OCI-LY7 (cell line): Measurements from ENCODE around the gene TTF2. TPM values are rescaled to one million over a fixed set of nuclear protein-coding genes. Genes with fewer than 3 reads are reported as not detected.

Source experiments
- BruUV-seq: library from RNA; stranded (reverse); fragments of 400-500 nt; replicated peaks from 2 replicates; lab custom pipeline; 2021; lab: Mats Ljungman, UMichigan
- CTCF ChIA-PET: fragments of 300-600 bp; sonication (Branson Sonifier 250); formaldehyde crosslinking; loops from one replicate; lab custom pipeline; 2022; ENCODE audit warnings: antibody characterized with exemption; ENCODE audit not compliant: unreplicated experiment; lab: Charles Lee
- POLR2A ChIA-PET: fragments of 300-600 bp; sonication (Branson Sonifier 250); formaldehyde crosslinking; loops from one replicate; lab custom pipeline; 2022; ENCODE audit warnings: antibody characterized with exemption; lab: Charles Lee
- DNase-seq: peaks from one replicate; pipeline ENCODE4 v3.0.0-alpha.2; 2015; ENCODE audit warnings: low spot score
- H2AFZ ChIP-seq: fragments of 200-600 bp; sonication (generic), shearing (Covaris generic); 2 replicates; pipeline ENCODE4 v1.6.1; 2014; ENCODE audit warnings: mild to moderate bottlenecking, antibody characterized with exemption, low read length, moderate library complexity
- H3K27ac ChIP-seq: fragments of 200-600 bp; sonication (generic); 2 replicates; pipeline ENCODE4 v1.5.1; 2014; ENCODE audit warnings: mixed run types, low read depth, mild to moderate bottlenecking, moderate library complexity, low read length, inconsistent platforms; ENCODE audit not compliant: poor library complexity, severe bottlenecking
- H3K36me3 ChIP-seq: fragments of 200-600 bp; sonication (generic); 2 replicates; pipeline ENCODE4 v1.6.1; 2014; ENCODE audit warnings: mild to moderate bottlenecking, antibody characterized with exemption, low read length, moderate library complexity, mixed read lengths; ENCODE audit not compliant: insufficient read depth
- H3K4me1 ChIP-seq: fragments of 200-600 bp; sonication (generic); 2 replicates; pipeline ENCODE4 v1.5.1; 2014; ENCODE audit warnings: mild to moderate bottlenecking, low read length; ENCODE audit not compliant: insufficient read depth, poor library complexity, severe bottlenecking
- H3K4me2 ChIP-seq: fragments of 200-600 bp; sonication (generic); 2 replicates; pipeline ENCODE4 v1.6.1; 2014; ENCODE audit warnings: mild to moderate bottlenecking, low read length
- H3K4me3 ChIP-seq: fragments of 200-600 bp; sonication (generic); 2 replicates; pipeline ENCODE4 v1.5.1; 2014; ENCODE audit warnings: mild to moderate bottlenecking, low read depth, low read length; ENCODE audit not compliant: poor library complexity, severe bottlenecking
- H3K79me2 ChIP-seq: fragments of 200-600 bp; sonication (generic); 2 replicates; pipeline ENCODE4 v1.6.1; 2016; ENCODE audit warnings: low read depth, mild to moderate bottlenecking, low read length, moderate library complexity, mixed read lengths; ENCODE audit not compliant: insufficient read depth
- H3K9me2 ChIP-seq: fragments of 200-600 bp; sonication (generic); 2 replicates; pipeline ENCODE4 v1.6.1; 2016; ENCODE audit warnings: mild to moderate bottlenecking, low read length, mixed read lengths; ENCODE audit not compliant: insufficient read depth
- H3K9me3 ChIP-seq: fragments of 200-600 bp; sonication (generic); 2 replicates; pipeline ENCODE4 v1.6.1; 2014; ENCODE audit warnings: mild to moderate bottlenecking, mixed run types, low read length, mixed read lengths
- H4K20me1 ChIP-seq: fragments of 200-600 bp; sonication (generic); 2 replicates; pipeline ENCODE4 v1.6.1; 2014; ENCODE audit warnings: mild to moderate bottlenecking, antibody characterized with exemption, low read length, moderate library complexity, mixed read lengths; ENCODE audit not compliant: insufficient read depth
- EZH2phosphoT487 ChIP-seq: fragments of 200-600 bp; sonication (generic); IDR thresholded peaks from 2 replicates; pipeline ENCODE4 v1.6.1; 2018; ENCODE audit warnings: low read depth, borderline replicate concordance, mild to moderate bottlenecking, mixed run types, antibody characterized with exemption, low read length, moderate library complexity, mixed read lengths
- intact Hi-C: fragments of 100-400 bp; cut with micrococcal nuclease; formaldehyde crosslinking; loops from one replicate; pipeline ENCODE4 v1.10.0; 2022; ENCODE audit not compliant: unreplicated experiment
- total RNA-seq, 2 experiments: library from RNA; depleted of rRNA in 1 of 2; stranded (reverse); fragments of >200 nt in 1 of 2; shearing (Covaris generic) in 1 of 2; gene quantifications; 2 replicates each; pipeline ENCODE4 v1.2.3, GENCODE V29; 2014 to 2022
- TF ChIP-seq, protein P1 (sequence below): fragments of 200-600 bp; sonication (generic); conservative IDR thresholded peaks from 2 replicates; pipeline ENCODE4 v1.5.1; 2014; ENCODE audit warnings: mild to moderate bottlenecking, antibody characterized with exemption, low read length, moderate library complexity, mixed read lengths

Gene TTF2
- total RNA-seq, 2 experiments from 2014 or later = 81.3 to 133 TPM

GRCh38 chr1:117054068-117054467 lies 6.1 kb upstream of the TTF2 start:
- Histone ChIP-seq H3K9me3 (no peaks in the 10 kb centered on the region), H2AFZ (no peak overlapping the region), H3K4me2 (no peak overlapping the region), H3K36me3 (no peaks in the 10 kb centered on the region; the same call in 1 of the 2 replicates), H3K9me2 (no peaks in the 10 kb centered on the region), H4K20me1 (no peaks in the 10 kb centered on the region), H3K27ac (no peak overlapping the region), H3K4me3 (no peak overlapping the region), H3K79me2 (peaks cover 20% of the 10 kb centered on the region), H3K4me1 (peaks cover 28% of the 10 kb centered on the region)
- TF ChIP-seq EZH2phosphoT487 = no peak
- TF ChIP-seq, protein P1, sequence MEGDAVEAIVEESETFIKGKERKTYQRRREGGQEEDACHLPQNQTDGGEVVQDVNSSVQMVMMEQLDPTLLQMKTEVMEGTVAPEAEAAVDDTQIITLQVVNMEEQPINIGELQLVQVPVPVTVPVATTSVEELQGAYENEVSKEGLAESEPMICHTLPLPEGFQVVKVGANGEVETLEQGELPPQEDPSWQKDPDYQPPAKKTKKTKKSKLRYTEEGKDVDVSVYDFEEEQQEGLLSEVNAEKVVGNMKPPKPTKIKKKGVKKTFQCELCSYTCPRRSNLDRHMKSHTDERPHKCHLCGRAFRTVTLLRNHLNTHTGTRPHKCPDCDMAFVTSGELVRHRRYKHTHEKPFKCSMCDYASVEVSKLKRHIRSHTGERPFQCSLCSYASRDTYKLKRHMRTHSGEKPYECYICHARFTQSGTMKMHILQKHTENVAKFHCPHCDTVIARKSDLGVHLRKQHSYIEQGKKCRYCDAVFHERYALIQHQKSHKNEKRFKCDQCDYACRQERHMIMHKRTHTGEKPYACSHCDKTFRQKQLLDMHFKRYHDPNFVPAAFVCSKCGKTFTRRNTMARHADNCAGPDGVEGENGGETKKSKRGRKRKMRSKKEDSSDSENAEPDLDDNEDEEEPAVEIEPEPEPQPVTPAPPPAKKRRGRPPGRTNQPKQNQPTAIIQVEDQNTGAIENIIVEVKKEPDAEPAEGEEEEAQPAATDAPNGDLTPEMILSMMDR = no peak
- ChIA-PET CTCF (no interaction called here), POLR2A (no interaction called here)
- no peak for DNase-seq
- intact Hi-C loops = loop anchor here (2.0 kb wide), 2 partner anchors 329 to 479 kb away; no protein-coding TSS in a partner anchor
- no TSS peak for BruUV-seq

DNA sequence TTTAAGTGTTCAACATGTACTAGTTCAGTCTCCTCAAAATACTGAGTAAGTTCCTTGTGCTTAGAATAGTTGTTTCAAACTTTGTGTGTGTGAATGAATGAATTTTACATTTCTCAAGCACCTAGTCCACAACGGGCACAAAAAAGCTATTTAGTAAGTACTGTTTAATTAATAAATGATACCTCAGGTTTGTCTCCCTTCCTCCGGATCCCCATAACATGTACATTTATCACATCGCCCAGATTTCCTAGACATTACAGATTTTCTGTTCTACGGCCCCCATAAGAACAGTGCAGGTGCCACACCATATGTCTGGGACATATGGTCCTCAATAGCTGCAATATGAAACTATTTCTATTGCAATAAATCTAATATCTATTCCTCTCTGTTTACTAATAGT lies 1.3 kb upstream of the TTF2 start:
- peaks cover 44% of the 10 kb centered on the region for H3K4me1 ChIP-seq
- BruUV-seq = no TSS peak
- intact Hi-C loops = loop anchor here (2.0 to 5.0 kb wide), 2 partner anchors 242 to 682 kb away; no protein-coding TSS in a partner anchor
- peak overlapping the region; percentile 62; the same call in 1 of the 2 replicates for H2AFZ ChIP-seq
- TF ChIP-seq EZH2phosphoT487 = no peak
- TF ChIP-seq, protein P1 = no peak
- POLR2A ChIA-PET = interaction anchor here (1.2 to 2.4 kb wide), 2 partner anchors 291 to 684 kb away, joined by 3 to 7 read pairs; no protein-coding TSS in a partner anchor
- H3K9me3 ChIP-seq = no peaks in the 10 kb centered on the region
- DNase-seq = peak; percentile 25
- H4K20me1 ChIP-seq = peaks cover 6% of the 10 kb centered on the region; the same call in 1 of the 2 replicates
- H3K4me3 ChIP-seq = peak overlapping the region; percentile 90
- H3K79me2 ChIP-seq = peaks cover 56% of the 10 kb centered on the region
- CTCF ChIA-PET = no interaction called here
- peak overlapping the region; percentile 91 for H3K4me2 ChIP-seq
- peak overlapping the region; percentile 97 for H3K27ac ChIP-seq
- H3K9me2 ChIP-seq = no peaks in the 10 kb centered on the region
- H3K36me3 ChIP-seq = peaks cover 29% of the 10 kb centered on the region

DNA sequence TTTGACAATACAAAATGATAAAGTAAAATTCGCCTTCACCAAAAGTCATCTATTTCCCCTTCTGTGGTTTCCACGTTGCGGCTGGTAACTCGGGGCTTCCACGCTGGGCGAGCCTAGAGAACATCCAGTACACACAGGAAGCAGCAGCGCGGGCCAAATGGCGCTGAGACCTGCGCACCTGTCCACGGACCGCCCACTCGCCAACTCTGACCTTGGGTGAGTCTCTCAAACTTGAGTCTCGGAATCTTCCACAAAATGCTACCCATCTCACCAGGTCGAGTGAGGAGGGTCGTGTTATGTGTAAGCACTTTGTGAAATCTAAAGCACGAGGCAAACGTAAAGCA lies 820 bp upstream of the TTF2 start:
- POLR2A ChIA-PET = interaction anchor here (1.0 to 2.4 kb wide), 7 partner anchors 10 to 684 kb away, joined by 3 to 7 read pairs (median 3); no protein-coding TSS in a partner anchor
- no TSS peak for BruUV-seq
- TF ChIP-seq EZH2phosphoT487 = no peak
- TF ChIP-seq, protein P1 = no peak
- CTCF ChIA-PET = no interaction called here
- H3K79me2 ChIP-seq = peaks cover 59% of the 10 kb centered on the region
- peak overlapping the region; percentile 62 for H2AFZ ChIP-seq
- intact Hi-C loops = loop anchor here (2.0 to 5.0 kb wide), 2 partner anchors 242 to 683 kb away; no protein-coding TSS in a partner anchor
- H3K9me2 ChIP-seq = no peaks in the 10 kb centered on the region
- peak; percentile 85 for DNase-seq
- peak overlapping the region; percentile 91 for H3K4me2 ChIP-seq
- peaks cover 6% of the 10 kb centered on the region; the same call in 1 of the 2 replicates for H4K20me1 ChIP-seq
- peak overlapping the region; percentile 90 for H3K4me3 ChIP-seq
- H3K27ac ChIP-seq = peak overlapping the region; percentile 97
- H3K36me3 ChIP-seq = peaks cover 34% of the 10 kb centered on the region
- no peaks in the 10 kb centered on the region for H3K9me3 ChIP-seq
- peaks cover 44% of the 10 kb centered on the region for H3K4me1 ChIP-seq
